Measurements from ENCODE around the gene ZC2HC1C. TPM values are rescaled to one million over a fixed set of nuclear protein-coding genes. Genes with fewer than 3 reads are reported as not detected.

Gene ZC2HC1C
- polyA plus RNA-seq, 1 donor from 2014 or later, result 3.9 TPM

GRCh38 chr14:75109877-75110276 lies 40.4 kb downstream of the ZC2HC1C start:
- Histone ChIP-seq H3K4me3 (ENCODE audit: low read length) (no peak overlapping the region), H3K9me3 (ENCODE audit: low read length) (no peaks in the 10 kb centered on the region), H3K4me2 (ENCODE audit: low read length) (no peak overlapping the region), H3K27ac (ENCODE audit: low read length) (no peak overlapping the region), H3K9me2 (ENCODE audit: insufficient read depth, low read length) (no peaks in the 10 kb centered on the region), H3K9ac (ENCODE audit: low read length) (no peak overlapping the region), H2AFZ (ENCODE audit: low read depth, low read length) (no peak overlapping the region), H3K79me2 (replicated peaks; ENCODE audit: insufficient read depth, low read length) (no peaks in the 10 kb centered on the region), H3F3A (ENCODE audit: insufficient read depth, low read length, poor library complexity, severe bottlenecking) (no peaks in the 10 kb centered on the region), H3K36me3 (ENCODE audit: insufficient read depth, low read length) (no peaks in the 10 kb centered on the region), H4K20me1 (ENCODE audit: insufficient read depth) (no peaks in the 10 kb centered on the region), H3K27me3 (ENCODE audit: insufficient read depth, low read depth, low read length) (no peaks in the 10 kb centered on the region)
- TF ChIP-seq MXI1 (conservative IDR thresholded peaks at IDR 0.05; ENCODE audit: poor library complexity, severe bottlenecking), result no peak
- peak; percentile 64 for TF ChIP-seq POLR2AphosphoS5 (IDR thresholded peaks at IDR 0.05)

- H3K36me3 ChIP-seq (ENCODE audit: insufficient read depth, low read length), result no peaks in the 10 kb centered on the region
These were observed 44.6 kb downstream of the ZC2HC1C start for GRCh38 chr14:75113932-75114539.

GRCh38 chr14:75119056-75119455 lies 49.6 kb downstream of the ZC2HC1C start:
- Histone ChIP-seq H4K20me1 (ENCODE audit: insufficient read depth) (no peaks in the 10 kb centered on the region), H3K9ac (ENCODE audit: low read length) (no peak overlapping the region), H3K79me2 (replicated peaks; ENCODE audit: insufficient read depth, low read length) (no peaks in the 10 kb centered on the region), H3K9me3 (ENCODE audit: low read length) (no peaks in the 10 kb centered on the region), H2AFZ (ENCODE audit: low read depth, low read length) (no peak overlapping the region), H3K27ac (ENCODE audit: low read length) (no peak overlapping the region), H3F3A (ENCODE audit: insufficient read depth, low read length, poor library complexity, severe bottlenecking) (no peaks in the 10 kb centered on the region), H3K27me3 (ENCODE audit: insufficient read depth, low read depth, low read length) (no peaks in the 10 kb centered on the region), H3K36me3 (ENCODE audit: insufficient read depth, low read length) (no peaks in the 10 kb centered on the region), H3K4me3 (ENCODE audit: low read length) (no peak overlapping the region), H3K4me2 (ENCODE audit: low read length) (no peak overlapping the region), H3K9me2 (ENCODE audit: insufficient read depth, low read length) (no peaks in the 10 kb centered on the region)
- no peak for TF ChIP-seq REST (IDR thresholded peaks at IDR 0.05; ENCODE audit: borderline replicate concordance)
- TF ChIP-seq CTCF (IDR thresholded peaks at IDR 0.05; ENCODE audit: poor library complexity, severe bottlenecking), result no peak
- TF ChIP-seq EZH2 (IDR thresholded peaks at IDR 0.05; ENCODE audit: borderline replicate concordance, insufficient read depth, low read length, poor library complexity, severe bottlenecking), result no peak
- TF ChIP-seq EP300 (conservative IDR thresholded peaks at IDR 0.05; ENCODE audit: poor library complexity, severe bottlenecking), result no peak
- TF ChIP-seq SMC3 (conservative IDR thresholded peaks at IDR 0.05; ENCODE audit: poor library complexity), result no peak
- no peak for TF ChIP-seq TAF1 (IDR thresholded peaks at IDR 0.05; ENCODE audit: low read depth)
- no peak for TF ChIP-seq RAD21 (conservative IDR thresholded peaks at IDR 0.05)
- TF ChIP-seq MXI1 (conservative IDR thresholded peaks at IDR 0.05; ENCODE audit: poor library complexity, severe bottlenecking), result no peak
- TF ChIP-seq POLR2AphosphoS5 (IDR thresholded peaks at IDR 0.05), result no peak

More at GRCh38 chr14:75113932-75114539, 44.6 kb downstream of the ZC2HC1C start:
- no peak overlapping the region for H3K9ac ChIP-seq (ENCODE audit: low read length)
- no peaks in the 10 kb centered on the region for H4K20me1 ChIP-seq (ENCODE audit: insufficient read depth)
- H3F3A ChIP-seq (ENCODE audit: insufficient read depth, low read length, poor library complexity, severe bottlenecking), result no peaks in the 10 kb centered on the region
- H3K27ac ChIP-seq (ENCODE audit: low read length), result no peak overlapping the region
- no peaks in the 10 kb centered on the region for H3K27me3 ChIP-seq (ENCODE audit: insufficient read depth, low read depth, low read length)
- no peaks in the 10 kb centered on the region for H3K79me2 ChIP-seq (replicated peaks; ENCODE audit: insufficient read depth, low read length)
- no peaks in the 10 kb centered on the region for H3K9me2 ChIP-seq (ENCODE audit: insufficient read depth, low read length)
- H3K9me3 ChIP-seq (ENCODE audit: low read length), result no peaks in the 10 kb centered on the region
- TF ChIP-seq EZH2 (IDR thresholded peaks at IDR 0.05; ENCODE audit: borderline replicate concordance, insufficient read depth, low read length, poor library complexity, severe bottlenecking) (no peak), EP300 (conservative IDR thresholded peaks at IDR 0.05; ENCODE audit: poor library complexity, severe bottlenecking) (no peak), RAD21 (conservative IDR thresholded peaks at IDR 0.05) (no peak)
- no peak overlapping the region for H3K4me2 ChIP-seq (ENCODE audit: low read length)
- no peak overlapping the region for H2AFZ ChIP-seq (ENCODE audit: low read depth, low read length)
- H3K4me3 ChIP-seq (ENCODE audit: low read length), result no peak overlapping the region
